Hypothalamus (tissue), 51 donors: Measurements from ENCODE around the gene RENBP.

Experiments used
- DNase-seq, 51 donors: peaks; one replicate each; lab custom pipeline; 2025; lab: John Stamatoyannopoulos, UW

The RENBP gene

DNA sequence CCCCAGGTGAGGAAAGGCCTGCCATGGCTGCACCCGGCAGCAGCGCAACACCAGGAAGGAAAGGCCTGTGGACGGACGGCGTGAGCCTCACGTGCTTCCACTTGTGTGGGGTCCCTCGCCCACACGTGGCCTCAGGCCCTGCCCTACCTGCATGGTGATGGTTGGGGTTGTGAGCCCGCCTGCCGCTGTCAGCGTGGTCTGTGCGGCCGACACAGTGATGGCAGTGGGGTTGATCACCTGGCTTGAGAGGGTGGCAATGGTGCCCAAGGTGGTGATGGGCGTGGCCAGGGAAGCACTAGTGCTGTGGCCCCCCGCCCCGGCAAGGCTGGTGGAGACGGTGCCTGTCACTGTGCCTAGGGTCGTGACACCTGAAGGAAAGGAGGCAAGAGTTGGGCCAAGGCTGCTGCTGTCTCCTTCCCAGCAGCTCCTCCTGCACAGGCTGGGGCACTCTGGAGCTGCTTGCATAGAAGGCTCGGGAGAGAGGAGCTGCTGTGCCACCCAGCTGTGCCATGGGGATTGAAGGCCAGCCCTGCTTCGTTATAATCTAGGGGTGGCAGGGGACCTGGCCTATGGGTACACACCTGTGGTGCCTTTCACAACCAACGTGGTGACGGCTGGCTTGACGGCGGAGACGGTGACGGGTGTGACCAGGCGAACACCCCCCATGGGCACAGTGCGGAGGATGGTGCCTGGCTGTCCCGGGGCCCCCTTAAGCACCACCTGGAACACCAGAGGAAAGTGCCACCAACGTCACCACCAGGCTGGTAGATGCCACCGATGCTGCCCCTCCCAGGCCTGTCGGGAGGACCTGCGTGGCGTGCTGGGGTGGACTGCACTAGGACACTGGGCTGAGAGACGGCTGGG lies 11.8 kb upstream of the RENBP start:
- DNase-seq: no peak

GRCh38 chrX:153955228-153955732 lies 10.8 kb upstream of the RENBP start:
- DNase-seq: no peak

GRCh38 chrX:153954558-153955227 lies 10.2 kb upstream of the RENBP start:
- no peak for DNase-seq

- DNase-seq: no peak
Measured at GRCh38 chrX:153953892-153954557, 9.6 kb upstream of the RENBP start.

- DNase-seq: peak in 39 of 51 donors; percentile 4 to 69 (median 36)
Measured at GRCh38 chrX:153953342-153953830, 8.9 kb upstream of the RENBP start.

GRCh38 chrX:153952373-153953026 lies 8.1 kb upstream of the RENBP start:
- no peak for DNase-seq

GRCh38 chrX:153951683-153952372 lies 7.4 kb upstream of the RENBP start:
- no peak for DNase-seq

GRCh38 chrX:153950127-153950526 lies 5.7 kb upstream of the RENBP start:
- DNase-seq: no peak

GRCh38 chrX:153948847-153949805 lies 4.7 kb upstream of the RENBP start:
- no peak for DNase-seq

GRCh38 chrX:153948002-153948466 lies 3.6 kb upstream of the RENBP start:
- no peak for DNase-seq

DNA sequence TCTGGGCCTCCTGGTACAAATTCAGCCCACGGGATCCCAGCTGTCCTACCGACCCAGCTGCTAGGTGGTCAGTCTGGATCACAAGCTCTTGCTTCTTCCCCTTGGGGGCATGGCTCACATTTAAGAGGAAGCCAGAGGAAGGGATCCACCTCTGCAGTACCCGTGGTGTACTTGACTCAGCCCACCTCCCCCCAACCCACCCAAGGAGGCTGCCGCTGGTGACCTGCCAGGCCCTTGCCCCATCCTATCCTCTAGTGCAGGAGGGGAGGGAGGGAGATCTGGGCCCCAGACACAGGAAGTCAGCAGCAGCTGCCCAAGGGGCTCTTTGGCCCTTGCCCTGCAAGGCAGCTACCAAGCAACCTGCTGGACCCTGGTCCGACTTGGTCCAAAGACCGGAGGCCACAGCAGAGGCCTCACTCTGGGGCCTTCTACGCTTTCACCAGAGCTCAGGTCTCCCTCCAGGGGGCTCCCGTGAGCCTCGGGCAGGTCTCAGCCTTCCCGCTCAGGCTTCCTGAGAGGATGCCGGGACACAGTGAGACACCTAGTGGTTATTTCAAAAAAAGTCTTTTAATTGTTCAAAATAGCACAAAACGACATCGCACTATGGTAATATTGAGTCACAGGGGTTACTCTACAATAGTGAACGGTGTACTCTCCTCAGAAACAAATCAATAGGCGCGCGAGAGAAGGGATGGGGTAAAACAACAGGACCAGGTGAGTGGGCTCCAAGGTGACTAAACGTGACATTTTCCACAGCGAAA lies 2.7 kb upstream of the RENBP start:
- peak in 32 of 51 donors; percentile 4 to 67 (median 30) for DNase-seq

GRCh38 chrX:153945956-153946943 lies 1.8 kb upstream of the RENBP start:
- no peak for DNase-seq

DNA sequence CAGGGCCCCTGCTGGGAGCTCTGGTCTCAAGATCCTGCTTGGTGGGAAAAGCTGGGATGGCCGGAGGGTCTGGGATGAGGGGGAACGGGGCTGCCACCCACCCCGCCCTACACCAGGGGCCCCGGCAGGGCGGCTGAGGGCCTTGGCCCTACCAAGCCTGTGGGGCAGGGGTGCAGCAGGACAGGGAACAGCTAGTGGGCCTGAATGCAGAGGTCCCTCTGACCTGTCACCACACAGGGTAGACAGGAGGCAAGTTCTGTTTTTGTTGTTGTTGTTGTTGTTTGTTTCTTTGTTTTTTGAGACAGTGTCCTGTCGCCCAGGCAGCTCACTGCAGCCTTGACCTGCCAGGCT lies 332 bp upstream of the RENBP start:
- no peak for DNase-seq

- DNase-seq: no peak
Measured at GRCh38 chrX:153941336-153942252, 2.8 kb downstream of the RENBP start.

DNA sequence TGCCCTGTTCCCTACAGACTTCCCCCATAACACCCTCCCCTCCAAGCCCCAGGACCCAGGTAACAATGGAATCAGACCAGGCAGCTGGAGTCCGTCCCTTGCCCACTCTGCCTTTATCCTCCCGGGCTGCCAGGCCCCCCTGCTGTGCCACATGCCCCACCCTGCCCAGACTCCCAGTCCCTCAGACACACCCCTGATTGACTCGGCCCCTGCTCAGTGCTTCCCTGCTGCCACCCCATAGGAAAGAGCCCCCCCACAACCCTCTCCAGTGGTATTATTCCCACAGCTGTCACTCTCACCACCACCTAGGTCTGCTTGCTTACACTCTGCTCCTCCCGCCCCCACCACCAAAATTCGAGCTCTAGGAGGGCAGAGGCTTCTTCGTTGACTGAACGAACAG lies 4.9 kb downstream of the RENBP start:
- no peak for DNase-seq
